Fibroblast of lung (primary cell): ENCODE results near the gene ZNF407. TPM values are rescaled to one million over a fixed set of nuclear protein-coding genes. Genes with fewer than 3 reads are reported as not detected.

Experiments used
- DNase-seq, 2 donors: peaks; one replicate each; pipeline versions ENCODE4 v3.0.0 to v3.0.0-alpha.2; 2010; ENCODE audit warnings: low read depth in 2 of 2
- H2AFZ ChIP-seq: 2 replicates; pipeline ENCODE4 v1.5.1; 2012; ENCODE audit warnings: low read length, control low read depth, inconsistent platforms
- H3K27ac ChIP-seq: 2 replicates; pipeline ENCODE4 v1.5.1; 2011; ENCODE audit warnings: low read length, control low read depth; ENCODE audit not compliant: insufficient read depth
- H3K27me3 ChIP-seq: 2 replicates; pipeline ENCODE4 v1.5.1; 2011; ENCODE audit warnings: mild to moderate bottlenecking, low read length; ENCODE audit not compliant: control insufficient read depth, insufficient read depth
- H3K36me3 ChIP-seq: 2 replicates; pipeline ENCODE4 v1.5.1; 2011; ENCODE audit warnings: low read length; ENCODE audit not compliant: control insufficient read depth, insufficient read depth
- H3K4me1 ChIP-seq: 2 replicates; pipeline ENCODE4 v1.5.1; 2011; ENCODE audit warnings: low read length; ENCODE audit not compliant: control insufficient read depth, insufficient read depth; ENCODE audit errors: extremely low read depth
- H3K4me2 ChIP-seq: 2 replicates; pipeline ENCODE4 v1.5.1; 2011; ENCODE audit warnings: low read length, control low read depth; ENCODE audit not compliant: insufficient read depth; ENCODE audit errors: extremely low read depth
- H3K4me3 ChIP-seq, 4 experiments: fragments of 200-600 bp in 1 of 4; sonication (generic) in 1 of 4; replicated peaks in 1 of 4; 2 replicates each; pipeline ENCODE4 v1.5.1; 2011 to 2016; ENCODE audit warnings: low read length in 4 of 4, low read depth in 3 of 4, mild to moderate bottlenecking in 3 of 4, control low read depth in 2 of 4, inconsistent platforms in 1 of 4, mixed read lengths in 1 of 4; ENCODE audit not compliant: insufficient read depth in 1 of 4; ENCODE audit errors: control extremely low read depth in 1 of 4
- H3K79me2 ChIP-seq: 2 replicates; pipeline ENCODE4 v1.5.1; 2012; ENCODE audit warnings: mild to moderate bottlenecking, low read length, inconsistent platforms; ENCODE audit not compliant: control insufficient read depth, insufficient read depth
- H3K9ac ChIP-seq: 2 replicates; pipeline ENCODE4 v1.5.1; 2011; ENCODE audit warnings: mild to moderate bottlenecking, low read length, control low read depth; ENCODE audit not compliant: insufficient read depth
- H3K9me3 ChIP-seq: 2 replicates; pipeline ENCODE4 v1.5.1; 2012; ENCODE audit warnings: low read depth, low read length; ENCODE audit not compliant: control insufficient read depth, insufficient read depth
- H4K20me1 ChIP-seq: 2 replicates; pipeline ENCODE4 v1.5.1; 2011; ENCODE audit warnings: low read length; ENCODE audit not compliant: control insufficient read depth, insufficient read depth; ENCODE audit errors: extremely low read depth
- EZH2 ChIP-seq: IDR thresholded peaks from 2 replicates; pipeline ENCODE4 v1.5.1; 2012; ENCODE audit warnings: low read length, control low read depth, mild to moderate bottlenecking; ENCODE audit errors: missing control alignments
- polyA plus RNA-seq, 2 donors: library from polyadenylated mRNA; depleted of rRNA in 1 of 2; stranded (reverse) in 1 of 2; unstranded in 1 of 2; fragments of >200 nt; gene quantifications; 2 replicates each; pipeline ENCODE4 v1.2.1, GENCODE V29; 2011 to 2012; ENCODE audit warnings: missing spikeins in 1 of 2
- total RNA-seq: library from RNA; depleted of rRNA; stranded (reverse); fragments of >200 nt; gene quantifications from 2 replicates; pipeline ENCODE4 v1.2.1, GENCODE V29; 2014
- TF ChIP-seq, protein P1 (sequence below), 2 donors: IDR thresholded peaks in 1 of 2; conservative IDR thresholded peaks in 1 of 2; 1 replicate in 1 of 2; 2 replicates in 1 of 2; pipeline ENCODE4 v1.5.1; 2011 to 2012; ENCODE audit warnings: low read length in 2 of 2, control low read depth in 1 of 2, inconsistent platforms in 1 of 2, low read depth in 1 of 2, mild to moderate bottlenecking in 1 of 2

Gene ZNF407
- total and polyA plus RNA-seq, 2 donors (not counting 1 experiment from before 2014, with no cell fraction given) = 5.1 to 12.6 TPM

DNA sequence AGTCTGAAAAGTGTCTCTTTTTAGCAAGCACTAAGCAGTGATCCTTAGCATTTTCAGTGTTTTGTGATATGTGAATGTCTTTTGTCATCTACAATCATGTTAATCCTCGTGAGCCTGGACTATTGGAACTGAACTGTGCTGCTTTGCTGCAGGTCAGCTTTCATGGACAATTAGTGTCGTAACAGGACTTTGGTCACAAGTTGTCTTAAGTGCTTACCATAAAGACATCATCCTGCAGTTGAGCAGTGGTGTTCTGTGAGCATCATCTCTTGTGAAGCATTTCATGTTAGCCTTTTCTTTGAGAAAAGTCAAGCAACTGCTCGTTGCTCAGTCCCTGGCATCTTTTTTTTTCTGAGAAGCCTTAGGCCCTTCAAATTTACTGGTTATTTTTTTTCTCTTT lies 135.9 kb downstream of the ZNF407 start:
- Histone ChIP-seq H3K36me3 (no peaks in the 10 kb centered on the region), H3K4me2 (no peak overlapping the region), H3K4me1 (no peaks in the 10 kb centered on the region), H3K9me3 (no peaks in the 10 kb centered on the region), H3K9ac (no peak overlapping the region), H3K27me3 (no peaks in the 10 kb centered on the region), H3K79me2 (no peaks in the 10 kb centered on the region), H3K27ac (no peak overlapping the region), H4K20me1 (no peaks in the 10 kb centered on the region), H2AFZ (no peak overlapping the region), H3K4me3 (no peak overlapping the region)
- DNase-seq = no peak
- no peak for TF ChIP-seq EZH2
- TF ChIP-seq, protein P1, sequence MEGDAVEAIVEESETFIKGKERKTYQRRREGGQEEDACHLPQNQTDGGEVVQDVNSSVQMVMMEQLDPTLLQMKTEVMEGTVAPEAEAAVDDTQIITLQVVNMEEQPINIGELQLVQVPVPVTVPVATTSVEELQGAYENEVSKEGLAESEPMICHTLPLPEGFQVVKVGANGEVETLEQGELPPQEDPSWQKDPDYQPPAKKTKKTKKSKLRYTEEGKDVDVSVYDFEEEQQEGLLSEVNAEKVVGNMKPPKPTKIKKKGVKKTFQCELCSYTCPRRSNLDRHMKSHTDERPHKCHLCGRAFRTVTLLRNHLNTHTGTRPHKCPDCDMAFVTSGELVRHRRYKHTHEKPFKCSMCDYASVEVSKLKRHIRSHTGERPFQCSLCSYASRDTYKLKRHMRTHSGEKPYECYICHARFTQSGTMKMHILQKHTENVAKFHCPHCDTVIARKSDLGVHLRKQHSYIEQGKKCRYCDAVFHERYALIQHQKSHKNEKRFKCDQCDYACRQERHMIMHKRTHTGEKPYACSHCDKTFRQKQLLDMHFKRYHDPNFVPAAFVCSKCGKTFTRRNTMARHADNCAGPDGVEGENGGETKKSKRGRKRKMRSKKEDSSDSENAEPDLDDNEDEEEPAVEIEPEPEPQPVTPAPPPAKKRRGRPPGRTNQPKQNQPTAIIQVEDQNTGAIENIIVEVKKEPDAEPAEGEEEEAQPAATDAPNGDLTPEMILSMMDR (conservative IDR thresholded peaks at IDR 0.05 in 1 of 2, IDR thresholded peaks at IDR 0.05 in 1 of 2; ENCODE audit: low read depth in 1 of 2, low read length in 2 of 2) = no peak

DNA sequence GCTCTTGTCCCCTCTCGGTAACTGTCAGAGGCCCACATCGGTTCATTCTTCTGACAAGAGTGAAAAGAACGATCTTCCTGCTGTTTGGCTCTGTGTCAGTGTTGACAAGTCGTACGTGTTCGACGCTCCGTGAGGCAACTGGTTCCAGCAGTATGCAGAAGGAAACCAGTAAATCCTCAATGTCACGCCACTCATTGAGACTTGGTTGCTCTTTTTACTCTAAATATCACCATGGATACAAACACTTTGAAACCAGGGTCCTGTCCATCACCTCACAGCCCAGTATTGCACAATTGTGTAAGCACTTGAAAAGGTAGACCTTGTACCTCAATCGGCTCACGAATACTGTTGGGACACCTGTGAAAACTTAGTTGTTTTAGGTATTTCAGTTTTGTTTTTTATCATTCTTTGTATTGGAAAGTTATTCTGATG lies 136.4 kb downstream of the ZNF407 start:
- Histone ChIP-seq H4K20me1 (no peaks in the 10 kb centered on the region), H3K27ac (no peak overlapping the region), H3K9me3 (no peaks in the 10 kb centered on the region), H3K36me3 (no peaks in the 10 kb centered on the region), H3K4me2 (no peak overlapping the region), H3K79me2 (no peaks in the 10 kb centered on the region), H3K27me3 (no peaks in the 10 kb centered on the region), H2AFZ (no peak overlapping the region), H3K9ac (no peak overlapping the region), H3K4me1 (no peaks in the 10 kb centered on the region), H3K4me3 (no peak overlapping the region)
- no peak for DNase-seq
- TF ChIP-seq, protein P1 (conservative IDR thresholded peaks at IDR 0.05 in 1 of 2, IDR thresholded peaks at IDR 0.05 in 1 of 2; ENCODE audit: low read depth in 1 of 2, low read length in 2 of 2) = no peak
- no peak for TF ChIP-seq EZH2

DNA sequence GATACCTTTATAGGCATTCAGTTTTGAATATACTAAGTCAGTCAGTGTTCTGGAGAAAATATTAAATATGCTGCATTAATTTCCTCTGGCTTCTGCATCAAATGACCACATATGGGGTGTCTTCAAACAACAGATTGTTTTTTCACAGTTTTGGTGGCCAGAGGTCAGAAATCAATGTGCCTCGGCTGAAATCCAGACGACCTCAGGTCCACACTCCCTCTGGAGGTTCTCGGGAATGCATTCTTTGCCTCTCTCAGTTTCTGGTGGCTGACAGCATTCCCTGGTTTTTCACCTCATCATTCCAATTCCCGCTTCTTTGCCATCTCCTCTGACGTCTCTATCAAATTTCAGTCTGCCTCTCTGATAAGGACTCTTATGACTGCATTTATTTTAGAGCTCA lies 142.3 kb downstream of the ZNF407 start:
- no peaks in the 10 kb centered on the region for H4K20me1 ChIP-seq
- no peaks in the 10 kb centered on the region for H3K4me1 ChIP-seq
- no peak overlapping the region for H3K4me3 ChIP-seq
- no peaks in the 10 kb centered on the region for H3K27me3 ChIP-seq
- no peak overlapping the region for H3K27ac ChIP-seq
- H3K79me2 ChIP-seq = no peaks in the 10 kb centered on the region
- H3K4me2 ChIP-seq = no peak overlapping the region
- TF ChIP-seq, protein P1 (conservative IDR thresholded peaks at IDR 0.05 in 1 of 2, IDR thresholded peaks at IDR 0.05 in 1 of 2; ENCODE audit: low read depth in 1 of 2, low read length in 2 of 2) = no peak
- no peak for TF ChIP-seq EZH2
- no peak overlapping the region for H2AFZ ChIP-seq
- H3K36me3 ChIP-seq = no peaks in the 10 kb centered on the region
- no peaks in the 10 kb centered on the region for H3K9me3 ChIP-seq
- no peak overlapping the region for H3K9ac ChIP-seq
- no peak for DNase-seq
